Pancreas (tissue), 10 donors: ENCODE results near the gene SLC6A8. TPM values are rescaled to one million over a fixed set of nuclear protein-coding genes. Genes with fewer than 3 reads are reported as not detected.

Source experiments
- ATAC-seq, 4 donors: fragments of 200-7000 bp; cut with Tn5 transposase; one replicate each; pipeline versions ENCODE4 v1.8.0 to v1.9.1; 2020; ENCODE audit warnings: mild to moderate bottlenecking in 4 of 4, moderate library complexity in 4 of 4
- DNase-seq, 6 donors: peaks; one replicate each; pipeline ENCODE4 v3.0.0-alpha.2; 2020
- FAIRE-seq: peaks from 2 replicates; lab custom pipeline; 2012; peaks lifted over from hg19 to GRCh38; lab: Jason Lieb, UNC
- H3K27ac ChIP-seq, 4 donors: fragments of 200-600 bp; sonication (generic); 1 replicate in 3 of 4; 2 replicates in 1 of 4; pipeline versions ENCODE4 v1.5.0 to v1.8.0; 2020
- H3K27me3 ChIP-seq, 4 donors: fragments of 200-600 bp; one replicate each; pipeline ENCODE4 v1.8.0; 2021
- H3K36me3 ChIP-seq, 3 donors: fragments of 200-600 bp; sonication (generic) in 1 of 3; one replicate each; pipeline versions ENCODE4 v1.5.0 to v1.8.0; 2020 to 2021
- H3K4me1 ChIP-seq, 3 donors: fragments of 200-600 bp; one replicate each; pipeline ENCODE4 v1.8.0; 2021
- H3K4me3 ChIP-seq, 4 donors: fragments of 200-600 bp; sonication (generic) in 2 of 4; one replicate each; pipeline versions ENCODE4 v1.5.0 to v1.8.0; 2020 to 2021
- H3K9me3 ChIP-seq, 4 donors: fragments of 200-600 bp; one replicate each; pipeline ENCODE4 v1.8.0; 2021
- CTCF ChIP-seq, 4 donors: fragments of 200-600 bp; sonication (generic) in 3 of 4; IDR thresholded peaks; one replicate each; pipeline versions ENCODE4 v1.5.0 to v1.8.0; 2021; ENCODE audit warnings: antibody characterized with exemption in 4 of 4
- WGBS, 2 donors: extraction: QIAGEN DNeasy Blood & Tissue Kit; methylation state at CpG; one replicate each; pipeline ENCODE4 v1.1.7; 2013; 5-methylcytosine and 5-hydroxymethylcytosine counted together
- intact Hi-C, 3 donors: fragments of 100-400 bp; cut with DNase I; formaldehyde crosslinking; loops; one replicate each; pipeline versions ENCODE4 v1.11.1 to v1.14.2; 2022
- polyA plus RNA-seq, 2 donors: library from polyadenylated mRNA; stranded (reverse); fragments of 200-250 nt; gene quantifications; one replicate each; pipeline ENCODE4 v1.2.3, GENCODE V29; 2013
- total RNA-seq, 6 donors: library from RNA; stranded (reverse); fragmentation: NEBNext Ultra II Directional in 4 of 6; extraction: Animal tissue kit (Norgen Biotek cat#: 25700) in 4 of 6; gene quantifications; one replicate each; pipeline versions ENCODE4 v1.2.1 to v1.2.4, GENCODE V29; 2021 to 2023
- donor health status: healthy with polysubstance abuse.
- donor health status: DM: no; HTN: no; CAD: no; lungs with moderate emphysema.
- donor health status: DM: no; HTN: no; CAD: no.
- donor health status: control.
- donor health status: control.
- donor health status: Bipolar disorder and iron deficiency.
- donor health status: DM: yes; HTN: yes; CAD: no.
- donor health status: DM: no; HTN: no; CAD: no.
- donor health status: DM: no; HTN: no; CAD: no.
- donor health status: DM: yes; HTN: yes; CAD: no.

Gene SLC6A8
- total and polyA plus RNA-seq, 8 donors: 8.4 to 15.8 (median 12.1) TPM

DNA sequence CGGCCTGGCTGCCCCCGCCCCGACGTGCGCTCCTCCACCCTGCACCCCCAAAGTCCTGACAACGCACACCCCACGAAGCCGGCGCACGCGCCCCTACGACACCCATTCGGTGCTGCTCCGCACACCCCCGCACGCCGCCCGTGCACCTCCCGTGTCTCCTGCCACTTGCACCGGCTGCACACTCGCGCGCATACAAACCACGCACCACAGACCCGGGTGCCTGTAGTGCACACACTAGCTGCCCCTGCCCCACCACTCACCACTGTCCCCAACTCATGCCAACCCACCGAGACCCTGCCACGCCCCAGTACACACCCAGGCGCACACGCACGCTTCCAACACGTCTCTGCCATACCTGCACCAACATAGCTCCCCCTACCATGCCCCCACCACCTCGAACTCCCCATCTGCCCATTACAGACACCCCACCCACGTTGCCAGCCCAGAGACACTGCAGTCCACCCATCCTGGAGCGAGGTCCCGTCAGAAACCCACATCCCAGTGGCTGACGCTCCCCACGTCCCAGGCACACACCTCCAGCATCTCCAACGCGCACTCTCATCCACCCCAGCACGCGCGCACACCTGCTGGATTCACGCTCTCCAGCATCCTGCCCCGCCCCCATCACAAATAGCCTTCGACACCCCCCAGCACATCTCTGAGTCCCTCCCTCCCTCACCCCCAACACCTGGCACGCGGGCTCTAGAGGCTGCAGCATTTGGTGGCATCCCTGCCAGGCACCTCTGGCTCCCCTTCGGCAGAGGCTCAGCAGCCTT is 44.9 kb upstream of the SLC6A8 start:
- ATAC-seq (no peak), FAIRE-seq (no peak), DNase-seq (peak in 4 of 6 donors; percentile 11 to 75 (median 34))
- Histone ChIP-seq H3K9me3 (no peaks in the 10 kb centered on the region), H3K4me1 (no peaks in the 10 kb centered on the region), H3K27ac (no peak overlapping the region), H3K27me3 (peaks cover 0 to 36% (median 7%) of the 10 kb centered on the region in 4 donors), H3K4me3 (peak overlapping the region in 1 of 4 donors; percentile 10), H3K36me3 (no peaks in the 10 kb centered on the region)
- intact Hi-C loops: loop anchor here in 1 of 3 donors (10.0 kb wide), 1 partner anchor 88 kb away; no protein-coding TSS in a partner anchor
- TF ChIP-seq CTCF (IDR thresholded peaks at IDR 0.05): no peak
- WGBS, 2 donors: 5 to 40% methylated on average over 34 to 48 of the region's 48 CpGs

GRCh38 chrX:153643431-153644351 is 44.0 kb upstream of the SLC6A8 start:
- Histone ChIP-seq H3K27me3 (peaks cover 0 to 36% (median 7%) of the 10 kb centered on the region in 4 donors), H3K36me3 (no peaks in the 10 kb centered on the region), H3K9me3 (no peaks in the 10 kb centered on the region), H3K4me1 (no peaks in the 10 kb centered on the region), H3K4me3 (peak overlapping the region in 1 of 4 donors; percentile 20), H3K27ac (no peak overlapping the region)
- FAIRE-seq (no peak), DNase-seq (peak in 4 of 6 donors; percentile 13 to 70 (median 46)), ATAC-seq (peak in 3 of 4 donors; percentile 33 to 71 (median 55))
- WGBS, 2 donors: 2 to 33% methylated on average over 46 to 83 of the region's 84 CpGs
- no peak for TF ChIP-seq CTCF (IDR thresholded peaks at IDR 0.05)
- intact Hi-C loops: loop anchor here in 1 of 3 donors (10.0 kb wide), 1 partner anchor 89 kb away; no protein-coding TSS in a partner anchor

GRCh38 chrX:153644356-153645125 is 43.2 kb upstream of the SLC6A8 start:
- Histone ChIP-seq H3K9me3 (no peaks in the 10 kb centered on the region), H3K27ac (no peak overlapping the region), H3K27me3 (peaks cover 0 to 34% (median 7%) of the 10 kb centered on the region in 4 donors), H3K4me3 (no peak overlapping the region), H3K36me3 (no peaks in the 10 kb centered on the region), H3K4me1 (no peaks in the 10 kb centered on the region)
- ATAC-seq: no peak
- DNase-seq: peak in 4 of 6 donors; percentile 9 to 68 (median 34)
- intact Hi-C loops: loop anchor here in 1 of 3 donors (10.0 kb wide), 1 partner anchor 90 kb away; no protein-coding TSS in a partner anchor
- WGBS, 2 donors: 11 to 42% methylated on average over 23 to 46 of the region's 46 CpGs
- no peak for FAIRE-seq
- TF ChIP-seq CTCF (IDR thresholded peaks at IDR 0.05): no peak

DNA sequence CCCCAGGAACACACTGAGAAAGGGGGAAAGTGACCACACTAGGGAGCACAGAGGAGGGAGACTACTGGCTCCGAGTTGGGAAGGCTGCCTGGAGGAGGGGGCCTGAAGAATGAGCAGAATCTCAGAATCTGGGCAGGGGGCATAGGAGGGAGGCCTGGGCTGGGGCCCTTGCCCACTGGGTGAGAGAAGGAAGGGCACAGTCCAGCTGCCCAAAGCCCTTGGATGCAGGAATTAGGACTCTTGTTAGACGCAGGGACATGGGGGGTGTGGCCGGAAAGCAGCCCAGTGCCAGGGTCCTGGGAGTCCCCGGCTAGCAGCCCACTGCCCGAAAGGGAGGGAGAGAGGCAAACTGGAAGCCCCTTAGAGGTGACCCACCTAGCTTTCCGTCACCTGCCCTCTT is 42.6 kb upstream of the SLC6A8 start:
- WGBS, 2 donors: 62 to 67% methylated on average over 6 of the region's 6 CpGs
- DNase-seq (peak in 2 of 6 donors; percentile 8 to 11), ATAC-seq (no peak), FAIRE-seq (no peak)
- no peak overlapping the region for H3K4me3 ChIP-seq
- TF ChIP-seq CTCF (IDR thresholded peaks at IDR 0.05): no peak
- no peaks in the 10 kb centered on the region for H3K36me3 ChIP-seq
- intact Hi-C loops: loop anchor here in 1 of 3 donors (10.0 kb wide), 1 partner anchor 90 kb away; no protein-coding TSS in a partner anchor
- peaks cover 0 to 32% (median 7%) of the 10 kb centered on the region in 4 donors for H3K27me3 ChIP-seq
- H3K9me3 ChIP-seq: no peaks in the 10 kb centered on the region
- no peak overlapping the region for H3K27ac ChIP-seq
- no peaks in the 10 kb centered on the region for H3K4me1 ChIP-seq
